ENCODE data around the gene ATP13A2.

Gene ATP13A2

GRCh38 chr1:17028662-17029188 is 17.0 kb upstream of the ATP13A2 start:
- DNase-seq (ENCODE audit: low read depth in 2 of 2), result no peak

GRCh38 chr1:17027900-17028299 is 16.2 kb upstream of the ATP13A2 start:
- DNase-seq (ENCODE audit: low read depth in 2 of 2), result no peak

GRCh38 chr1:17027403-17027802 is 15.7 kb upstream of the ATP13A2 start:
- no peak for DNase-seq (ENCODE audit: low read depth in 2 of 2)

- DNase-seq (ENCODE audit: low read depth in 2 of 2), result no peak
Observed at GRCh38 chr1:17024721-17025120, 13.0 kb upstream of the ATP13A2 start.

- no peak for DNase-seq (ENCODE audit: low read depth in 2 of 2)
Observed at GRCh38 chr1:17023573-17023972, 11.8 kb upstream of the ATP13A2 start.

- DNase-seq (ENCODE audit: low read depth in 2 of 2), result no peak
Observed at GRCh38 chr1:17023102-17023501, 11.4 kb upstream of the ATP13A2 start.

DNA sequence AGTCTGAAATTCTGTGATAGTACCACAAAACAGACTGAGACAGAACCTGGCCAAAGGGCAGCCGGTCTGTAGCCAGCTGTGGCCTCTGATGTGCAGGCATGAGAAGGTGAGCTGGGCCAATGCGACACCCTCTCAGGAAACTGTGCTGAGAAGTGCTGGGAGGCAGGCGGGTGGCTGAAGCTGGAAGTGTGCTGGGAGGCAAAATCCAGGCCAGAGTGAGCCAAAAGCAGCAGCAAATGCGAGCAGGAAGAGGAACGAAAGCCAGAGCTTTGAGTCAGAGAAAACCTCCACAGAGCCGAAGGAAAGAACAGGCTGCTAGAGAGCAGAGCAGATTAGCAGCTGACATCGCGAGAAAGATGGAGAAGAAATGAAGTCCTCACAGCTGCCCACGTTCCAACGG is 10.2 kb upstream of the ATP13A2 start:
- no peak for DNase-seq (ENCODE audit: low read depth in 2 of 2)

DNA sequence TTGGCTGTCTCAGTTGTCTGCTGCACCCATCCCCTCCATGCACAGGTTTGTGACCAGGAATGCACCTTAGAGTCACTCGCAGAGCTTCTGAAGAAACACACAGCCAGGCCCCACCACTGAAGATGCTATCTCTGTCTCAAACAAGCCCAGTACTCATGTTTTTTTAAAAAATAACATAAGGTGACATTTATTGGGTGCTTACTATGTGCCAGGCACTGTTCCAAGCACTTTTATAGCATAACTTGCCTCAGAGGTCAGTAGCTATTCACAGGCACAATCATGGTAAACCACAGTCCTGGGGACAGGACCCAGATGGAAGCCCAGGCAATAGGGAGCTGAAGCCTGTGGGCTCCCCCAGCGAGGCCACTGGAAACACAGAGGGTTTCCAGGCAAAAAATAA is 8.8 kb upstream of the ATP13A2 start:
- DNase-seq (ENCODE audit: low read depth in 2 of 2), result no peak

- DNase-seq (ENCODE audit: low read depth in 2 of 2), result no peak
Observed at GRCh38 chr1:17018849-17019248, 7.1 kb upstream of the ATP13A2 start.

DNA sequence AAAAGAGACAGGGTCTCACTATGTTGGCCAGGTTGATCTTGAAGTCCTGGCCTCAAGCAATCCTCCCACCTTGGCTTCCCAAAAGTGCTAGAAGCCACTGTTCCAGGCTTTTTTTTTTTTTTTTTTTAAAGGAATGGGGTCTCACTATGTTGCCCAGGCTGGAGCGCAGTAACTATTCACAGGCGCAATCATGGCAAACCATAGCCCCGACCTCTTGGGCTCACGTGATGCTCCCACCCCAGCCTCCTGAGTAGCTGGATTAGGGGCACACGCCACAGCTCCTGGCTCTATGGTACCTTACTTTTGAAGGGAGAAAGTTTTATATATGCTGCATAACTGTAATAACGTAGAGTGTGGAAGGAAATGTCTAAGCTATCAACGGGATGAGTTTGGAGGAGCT is 5.7 kb upstream of the ATP13A2 start:
- no peak for DNase-seq (ENCODE audit: low read depth in 2 of 2)

DNA sequence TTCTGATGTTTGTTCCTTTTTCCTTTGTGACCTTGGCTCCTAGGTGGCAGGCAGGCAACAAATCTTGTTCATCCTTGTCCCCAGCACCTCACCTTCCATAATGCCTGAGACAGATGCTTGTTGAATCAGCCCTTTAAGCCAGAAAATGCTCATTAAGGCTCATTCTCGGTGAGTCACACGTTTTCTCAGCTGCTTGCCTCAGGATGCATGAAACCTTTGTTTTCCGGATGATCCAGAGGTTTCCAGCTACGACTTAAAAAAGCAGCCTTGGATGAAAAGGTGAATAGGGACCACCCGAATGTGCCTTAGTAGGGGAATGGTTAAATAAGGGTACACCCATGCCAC is 4.6 kb upstream of the ATP13A2 start:
- DNase-seq (ENCODE audit: low read depth in 2 of 2), result no peak

DNA sequence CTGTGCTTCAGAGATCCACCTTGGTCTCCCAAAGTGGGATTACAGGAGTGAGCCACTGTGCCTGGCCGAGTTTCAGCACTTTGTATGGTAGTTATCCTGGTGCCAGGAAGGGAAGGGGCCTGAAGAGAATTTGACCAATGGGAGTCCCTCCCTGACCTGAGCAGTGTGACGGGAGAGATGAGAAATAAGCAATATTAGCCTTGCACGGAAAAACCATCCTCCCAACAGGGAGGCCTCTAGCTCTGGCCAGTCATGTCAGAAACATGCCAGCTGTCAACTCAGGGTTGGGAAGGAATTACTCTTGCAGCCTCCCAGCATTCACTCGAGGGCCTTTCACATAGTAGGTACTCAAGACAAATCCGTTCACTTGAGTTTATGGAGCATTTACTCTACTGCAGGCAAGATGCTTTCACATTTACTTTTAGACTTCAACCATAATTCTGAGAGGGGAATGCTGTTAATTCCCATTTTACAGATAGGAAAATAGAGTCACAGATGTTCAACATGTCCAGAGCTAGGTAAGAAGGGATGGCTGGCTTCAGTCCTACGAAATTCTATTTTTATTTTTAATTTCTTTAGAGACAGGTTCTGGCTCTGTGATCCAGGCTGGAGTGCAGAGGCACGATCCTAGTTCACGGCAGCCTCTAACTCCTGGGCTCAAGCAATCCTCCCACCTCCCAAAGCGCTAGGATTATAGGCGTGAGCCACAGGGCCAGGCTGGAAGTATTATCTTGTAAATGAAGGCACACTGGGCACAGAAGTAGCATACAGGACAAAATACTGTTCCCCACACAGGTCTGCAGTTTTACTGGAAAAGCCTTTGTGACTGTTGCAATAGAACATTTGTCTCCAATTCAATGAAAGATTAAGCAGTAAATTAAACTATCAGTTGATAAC is 3.2 kb upstream of the ATP13A2 start:
- DNase-seq (ENCODE audit: low read depth in 2 of 2), result no peak

GRCh38 chr1:17013491-17014320 is 2.0 kb upstream of the ATP13A2 start:
- no peak for DNase-seq (ENCODE audit: low read depth in 2 of 2)

DNA sequence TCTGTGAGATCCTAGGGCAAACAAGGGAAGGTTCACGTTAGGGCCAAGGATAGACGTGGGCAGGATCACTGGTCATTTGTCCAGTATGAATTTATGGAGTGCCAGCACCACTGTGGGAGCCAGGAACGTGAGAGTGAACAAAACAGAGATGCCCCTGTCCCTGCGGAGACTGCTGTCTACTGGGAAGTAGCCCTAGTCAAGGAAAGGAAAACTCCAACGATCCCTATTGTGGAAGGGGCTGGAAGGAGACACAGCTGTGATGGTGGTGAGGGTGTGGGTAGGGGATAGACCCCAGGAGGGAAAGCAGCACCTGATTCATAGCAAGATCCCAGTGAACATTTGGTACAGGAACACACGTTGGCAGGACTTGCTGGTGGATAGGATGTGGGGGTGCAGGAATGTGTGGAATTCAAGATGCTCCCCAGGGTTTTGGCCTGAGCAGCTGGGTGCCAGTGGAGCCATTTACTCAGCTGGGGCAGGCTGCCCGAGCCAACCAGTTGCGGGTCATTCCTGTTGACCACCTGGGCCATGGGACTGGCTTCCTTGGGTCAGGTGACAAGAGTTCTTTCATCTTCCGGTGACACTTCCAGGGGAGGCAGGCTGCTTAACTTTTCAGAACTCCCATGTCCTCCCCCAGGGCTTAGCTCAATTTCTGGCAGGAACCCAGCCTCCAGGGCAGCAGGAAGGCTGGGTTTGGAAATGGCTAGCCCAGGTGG is 1.2 kb upstream of the ATP13A2 start:
- DNase-seq (ENCODE audit: low read depth in 2 of 2), result no peak

DNA sequence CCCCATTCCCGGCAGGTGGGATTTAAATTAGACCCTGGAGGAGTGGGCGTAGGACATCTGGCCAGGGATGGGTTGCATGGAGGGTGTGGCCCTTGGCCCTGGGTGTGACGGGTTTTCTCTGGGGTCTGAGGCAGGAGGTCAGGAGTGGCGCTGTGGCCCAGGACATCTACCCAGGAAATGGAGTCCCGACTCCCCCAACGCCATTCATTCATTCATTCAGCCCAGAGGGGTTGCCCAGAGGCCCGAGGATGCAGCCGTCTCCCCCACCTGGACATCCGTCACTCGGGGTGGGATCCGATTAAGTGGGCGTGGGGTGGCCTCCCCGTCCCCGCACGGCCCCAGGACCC is 663 bp downstream of the ATP13A2 start:
- DNase-seq (ENCODE audit: low read depth in 2 of 2), result no peak

- DNase-seq (ENCODE audit: low read depth in 2 of 2), result no peak
Observed at GRCh38 chr1:17009706-17010105, 2.0 kb downstream of the ATP13A2 start.

- DNase-seq (ENCODE audit: low read depth in 2 of 2), result no peak
Observed at GRCh38 chr1:17008208-17008855, 3.4 kb downstream of the ATP13A2 start.

DNA sequence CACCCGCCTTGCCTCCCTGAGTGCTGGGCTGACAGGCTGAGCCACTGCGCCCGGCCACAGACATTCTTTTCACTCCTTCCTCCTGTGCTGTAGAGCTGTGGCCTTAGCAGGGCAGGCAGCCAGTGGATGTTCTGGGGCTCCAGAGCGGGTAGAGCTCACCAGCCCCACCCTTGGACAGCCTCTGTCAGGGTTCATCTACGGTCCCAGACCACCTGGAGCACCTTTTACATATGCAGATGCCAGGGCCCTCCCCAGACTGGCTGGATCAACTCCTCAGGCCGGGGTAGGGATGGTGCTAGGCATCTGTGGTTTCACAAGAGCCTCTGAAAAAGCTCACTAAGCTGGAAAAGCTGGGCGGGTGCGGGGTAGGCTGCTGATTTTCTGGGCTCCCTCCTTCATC is 4.6 kb downstream of the ATP13A2 start:
- DNase-seq (ENCODE audit: low read depth in 2 of 2), result no peak

DNA sequence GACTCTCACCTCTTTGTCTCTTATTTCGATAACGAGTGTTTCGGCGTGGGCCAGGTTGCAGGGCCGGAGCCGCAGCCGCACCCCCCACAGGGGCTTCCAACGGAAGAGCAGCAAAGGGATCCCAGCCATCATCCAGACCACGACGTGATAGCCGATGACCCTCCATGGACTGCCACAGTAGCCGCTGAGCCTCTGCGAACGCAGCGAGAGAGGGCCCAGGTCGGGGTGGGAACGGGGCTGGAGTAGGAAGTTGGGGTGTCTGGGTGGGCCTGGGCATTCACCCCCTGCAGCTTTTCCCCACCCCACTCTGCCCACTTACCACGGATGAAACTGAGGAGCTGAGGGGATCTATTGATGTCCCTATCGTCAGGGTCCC is 6.4 kb downstream of the ATP13A2 start:
- no peak for DNase-seq (ENCODE audit: low read depth in 2 of 2)

- no peak for DNase-seq (ENCODE audit: low read depth in 2 of 2)
Observed at GRCh38 chr1:17004466-17005364, 7.0 kb downstream of the ATP13A2 start.

GRCh38 chr1:17002524-17002902 is 9.2 kb downstream of the ATP13A2 start:
- no peak for DNase-seq (ENCODE audit: low read depth in 2 of 2)
